Osteocyte (in vitro differentiated cells): ENCODE results near the gene DTNB. TPM values are rescaled to one million over a fixed set of nuclear protein-coding genes. Genes with fewer than 3 reads are reported as not detected.

Experiments used
- DNase-seq: peaks from one replicate; pipeline ENCODE4 v3.0.0; 2021; ENCODE audit warnings: mixed read lengths; ENCODE audit not compliant: unreplicated experiment; ENCODE audit errors: extremely low spot score
- H3K27ac Mint-ChIP-seq: one replicate; pipeline ENCODE4 v1.8.0; 2021; ENCODE audit warnings: mild to moderate bottlenecking, mixed read lengths; ENCODE audit not compliant: unreplicated experiment
- H3K27me3 Mint-ChIP-seq: one replicate; pipeline ENCODE4 v1.8.0; 2021; ENCODE audit warnings: mixed read lengths; ENCODE audit not compliant: unreplicated experiment
- H3K36me3 Mint-ChIP-seq: one replicate; pipeline ENCODE4 v1.8.0; 2021; ENCODE audit warnings: mixed read lengths; ENCODE audit not compliant: unreplicated experiment
- H3K4me1 Mint-ChIP-seq: one replicate; pipeline ENCODE4 v1.8.0; 2021; ENCODE audit warnings: mixed read lengths; ENCODE audit not compliant: unreplicated experiment
- H3K4me3 Mint-ChIP-seq: one replicate; pipeline ENCODE4 v1.8.0; 2021; ENCODE audit warnings: mild to moderate bottlenecking, moderate library complexity, mixed read lengths; ENCODE audit not compliant: unreplicated experiment
- H3K9me3 Mint-ChIP-seq: one replicate; pipeline ENCODE4 v1.8.0; 2021; ENCODE audit warnings: mixed read lengths; ENCODE audit not compliant: unreplicated experiment
- total RNA-seq: library from RNA; stranded (reverse); gene quantifications from 2 replicates; pipeline ENCODE4 v1.2.1, GENCODE V29; 2021
- TF ChIP-seq, protein P1 (sequence below): fragments of 200-600 bp; sonication (generic); IDR thresholded peaks from 2 replicates; pipeline ENCODE4 v1.5.0; 2021; ENCODE audit warnings: antibody characterized with exemption, mild to moderate bottlenecking, moderate library complexity

The DTNB gene
- total RNA-seq, 1 donor from 2014 or later: 20.9 TPM

DNA sequence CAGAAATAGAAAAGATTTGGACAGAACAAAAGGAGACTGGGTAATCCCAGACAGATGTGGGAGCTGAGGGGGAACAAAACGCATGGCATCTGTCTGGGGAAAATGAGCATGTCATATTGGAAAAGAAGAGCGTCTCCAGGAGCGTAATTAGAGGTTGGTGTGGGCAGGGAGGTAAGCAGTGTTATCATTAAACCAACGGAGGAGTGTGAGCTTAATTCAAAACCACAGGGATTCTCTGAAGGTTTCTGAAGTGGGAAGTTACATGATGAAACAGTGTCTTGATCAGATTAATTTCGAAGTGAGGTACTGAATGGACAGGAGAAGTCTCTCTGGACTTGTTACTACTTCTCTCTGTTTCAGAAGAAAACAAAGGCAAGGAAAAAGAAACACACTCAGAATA, 53.3 kb downstream of the DTNB start:
- H3K27me3 Mint-ChIP-seq: no peaks in the 10 kb centered on the region
- peaks cover 43% of the 10 kb centered on the region for H3K4me1 Mint-ChIP-seq
- no peak overlapping the region for H3K4me3 Mint-ChIP-seq
- peaks cover 11% of the 10 kb centered on the region for H3K36me3 Mint-ChIP-seq
- H3K27ac Mint-ChIP-seq: peak overlapping the region; percentile 42
- TF ChIP-seq, protein P1, sequence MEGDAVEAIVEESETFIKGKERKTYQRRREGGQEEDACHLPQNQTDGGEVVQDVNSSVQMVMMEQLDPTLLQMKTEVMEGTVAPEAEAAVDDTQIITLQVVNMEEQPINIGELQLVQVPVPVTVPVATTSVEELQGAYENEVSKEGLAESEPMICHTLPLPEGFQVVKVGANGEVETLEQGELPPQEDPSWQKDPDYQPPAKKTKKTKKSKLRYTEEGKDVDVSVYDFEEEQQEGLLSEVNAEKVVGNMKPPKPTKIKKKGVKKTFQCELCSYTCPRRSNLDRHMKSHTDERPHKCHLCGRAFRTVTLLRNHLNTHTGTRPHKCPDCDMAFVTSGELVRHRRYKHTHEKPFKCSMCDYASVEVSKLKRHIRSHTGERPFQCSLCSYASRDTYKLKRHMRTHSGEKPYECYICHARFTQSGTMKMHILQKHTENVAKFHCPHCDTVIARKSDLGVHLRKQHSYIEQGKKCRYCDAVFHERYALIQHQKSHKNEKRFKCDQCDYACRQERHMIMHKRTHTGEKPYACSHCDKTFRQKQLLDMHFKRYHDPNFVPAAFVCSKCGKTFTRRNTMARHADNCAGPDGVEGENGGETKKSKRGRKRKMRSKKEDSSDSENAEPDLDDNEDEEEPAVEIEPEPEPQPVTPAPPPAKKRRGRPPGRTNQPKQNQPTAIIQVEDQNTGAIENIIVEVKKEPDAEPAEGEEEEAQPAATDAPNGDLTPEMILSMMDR: no peak
- no peak for DNase-seq
- no peaks in the 10 kb centered on the region for H3K9me3 Mint-ChIP-seq

GRCh38 chr2:25619185-25619584, 54.2 kb downstream of the DTNB start:
- Mint-ChIP-seq H3K4me3 (no peak overlapping the region), H3K4me1 (peaks cover 50% of the 10 kb centered on the region), H3K27me3 (no peaks in the 10 kb centered on the region), H3K36me3 (peaks cover 6% of the 10 kb centered on the region), H3K9me3 (peaks cover 1% of the 10 kb centered on the region), H3K27ac (peak overlapping the region; percentile 91)
- no peak for DNase-seq
- TF ChIP-seq, protein P1: no peak

GRCh38 chr2:25618676-25619075, 54.7 kb downstream of the DTNB start:
- Mint-ChIP-seq H3K9me3 (peaks cover 5% of the 10 kb centered on the region), H3K27me3 (no peaks in the 10 kb centered on the region), H3K4me3 (peak overlapping the region; percentile 46), H3K4me1 (peaks cover 52% of the 10 kb centered on the region), H3K36me3 (peaks cover 4% of the 10 kb centered on the region), H3K27ac (peak overlapping the region; percentile 91)
- TF ChIP-seq, protein P1: no peak
- no peak for DNase-seq

DNA sequence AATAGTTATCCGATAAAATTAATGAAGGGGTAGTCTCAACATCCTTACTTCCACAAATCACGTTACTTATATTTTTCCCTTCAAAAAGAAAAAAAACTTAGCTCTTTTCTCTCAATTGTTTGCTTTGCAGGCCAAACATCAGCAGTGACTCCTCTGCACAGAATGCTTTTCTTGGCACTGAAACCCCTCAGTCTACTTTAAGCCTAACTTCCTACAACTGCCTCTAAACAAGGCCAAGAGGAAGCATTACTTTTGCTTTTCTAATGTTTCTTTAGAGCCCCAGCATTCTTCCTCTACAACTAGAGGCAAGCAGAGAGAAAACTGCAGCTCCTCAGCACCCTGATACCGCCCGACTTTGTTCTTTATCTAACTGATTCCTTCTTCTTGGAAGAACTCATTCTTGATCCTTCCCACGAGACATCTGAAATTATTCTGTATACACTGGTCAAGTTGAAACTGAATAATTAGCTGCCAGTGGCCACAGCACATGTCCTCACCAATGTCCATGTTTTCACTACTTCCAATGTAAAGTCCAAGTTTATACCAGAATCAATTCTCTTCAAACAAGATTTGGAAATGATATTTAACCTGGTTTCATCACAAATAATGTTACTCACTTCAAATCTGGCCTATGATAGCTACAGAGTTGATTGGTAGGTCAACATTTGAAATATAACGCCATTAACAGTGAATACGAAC, 55.3 kb downstream of the DTNB start:
- H3K4me1 Mint-ChIP-seq: peaks cover 52% of the 10 kb centered on the region
- H3K4me3 Mint-ChIP-seq: peak overlapping the region; percentile 46
- H3K27me3 Mint-ChIP-seq: no peaks in the 10 kb centered on the region
- peaks cover 4% of the 10 kb centered on the region for H3K36me3 Mint-ChIP-seq
- peak overlapping the region; percentile 91 for H3K27ac Mint-ChIP-seq
- no peak for DNase-seq
- H3K9me3 Mint-ChIP-seq: peaks cover 5% of the 10 kb centered on the region
- TF ChIP-seq, protein P1: no peak

DNA sequence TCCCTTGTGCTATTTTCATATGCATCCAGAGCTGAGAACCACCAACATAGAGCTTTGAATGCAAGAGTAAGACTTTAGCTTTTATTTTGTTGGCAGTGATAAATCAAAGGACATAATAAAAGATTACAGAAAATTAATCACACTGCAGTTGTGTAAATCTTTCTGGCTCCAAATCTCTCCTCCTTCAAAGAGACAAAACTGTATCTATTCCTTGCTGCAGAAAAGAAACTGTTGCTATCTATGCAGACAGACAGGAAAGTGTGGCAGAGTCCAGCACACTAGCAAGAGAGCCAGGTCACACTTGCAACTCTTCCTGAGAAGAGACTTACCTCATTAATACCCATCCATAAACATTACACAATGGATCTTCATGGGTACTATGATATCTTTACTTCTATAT, 57.5 kb downstream of the DTNB start:
- TF ChIP-seq, protein P1: no peak
- Mint-ChIP-seq H3K27ac (no peak overlapping the region), H3K36me3 (no peaks in the 10 kb centered on the region), H3K4me3 (no peak overlapping the region), H3K9me3 (peaks cover 5% of the 10 kb centered on the region), H3K27me3 (no peaks in the 10 kb centered on the region), H3K4me1 (peaks cover 49% of the 10 kb centered on the region)
- DNase-seq: no peak
